ENCODE data around the gene VSTM2B.

- TF ChIP-seq CTCF (conservative IDR thresholded peaks at IDR 0.05; ENCODE audit: low read length) = no peak
- TF ChIP-seq EZH2phosphoT487 (IDR thresholded peaks at IDR 0.05; ENCODE audit: borderline replicate concordance, low read depth, low read length) = no peak
Observed at GRCh38 chr19:29540114-29540513, 14.3 kb downstream of the VSTM2B start.

Data from OCI-LY7 (cell line).